Osteoblast (primary cell): ENCODE measurements around the gene AK9. TPM values are rescaled to one million over a fixed set of nuclear protein-coding genes. Genes with fewer than 3 reads are reported as not detected.

Source experiments
- DNase-seq: peaks from one replicate; pipeline ENCODE4 v3.0.0; 2011; ENCODE audit warnings: low spot score, mixed read lengths; ENCODE audit not compliant: insufficient read length; ENCODE audit errors: missing footprints
- H2AFZ ChIP-seq: 2 replicates; pipeline ENCODE4 v1.6.0; 2011; ENCODE audit warnings: mild to moderate bottlenecking, low read length
- H3K27ac ChIP-seq: 2 replicates; pipeline ENCODE4 v1.5.1; 2011; ENCODE audit warnings: mild to moderate bottlenecking, low read depth, low read length, moderate library complexity
- H3K27me3 ChIP-seq: 2 replicates; pipeline ENCODE4 v1.6.0; 2012; ENCODE audit warnings: mild to moderate bottlenecking, control low read depth, inconsistent platforms, low read length, moderate library complexity; ENCODE audit not compliant: insufficient read depth
- H3K36me3 ChIP-seq: 2 replicates; pipeline ENCODE4 v1.5.1; 2011; ENCODE audit warnings: mild to moderate bottlenecking, low read length, control low read depth, moderate library complexity; ENCODE audit not compliant: insufficient read depth
- H3K4me1 ChIP-seq: 2 replicates; pipeline ENCODE4 v1.5.1; 2011; ENCODE audit warnings: mild to moderate bottlenecking, low read length, control low read depth, moderate library complexity; ENCODE audit not compliant: insufficient read depth
- H3K4me2 ChIP-seq: 2 replicates; pipeline ENCODE4 v1.6.0; 2011; ENCODE audit warnings: mild to moderate bottlenecking, low read length; ENCODE audit not compliant: insufficient read depth
- H3K4me3 ChIP-seq: fragments of 200-600 bp; sonication (generic); 3 replicates; pipeline ENCODE4 v1.5.1; 2012; ENCODE audit warnings: mild to moderate bottlenecking, low read length, inconsistent platforms; ENCODE audit not compliant: insufficient read depth
- H3K79me2 ChIP-seq: 2 replicates; pipeline ENCODE4 v1.6.0; 2012; ENCODE audit warnings: mild to moderate bottlenecking, low read length, control low read depth, inconsistent platforms; ENCODE audit not compliant: insufficient read depth
- H3K9me3 ChIP-seq: 2 replicates; pipeline ENCODE4 v1.5.1; 2011; ENCODE audit warnings: low read depth, low read length, control low read depth
- H4K20me1 ChIP-seq: 2 replicates; pipeline ENCODE4 v1.6.0; 2012; ENCODE audit warnings: mild to moderate bottlenecking, low read length, control low read depth; ENCODE audit not compliant: insufficient read depth
- total RNA-seq: library from RNA; depleted of rRNA; stranded (reverse); fragments of >200 nt; gene quantifications from 2 replicates; pipeline ENCODE4 v1.2.3, GENCODE V29; 2012
- TF ChIP-seq, protein P1 (sequence below): IDR thresholded peaks from 2 replicates; pipeline ENCODE4 v1.5.1; 2011; ENCODE audit warnings: mild to moderate bottlenecking, low read depth, low read length, moderate library complexity; ENCODE audit errors: extremely low read depth

Gene AK9
- total RNA-seq, 1 donor, result 5.8 TPM

DNA sequence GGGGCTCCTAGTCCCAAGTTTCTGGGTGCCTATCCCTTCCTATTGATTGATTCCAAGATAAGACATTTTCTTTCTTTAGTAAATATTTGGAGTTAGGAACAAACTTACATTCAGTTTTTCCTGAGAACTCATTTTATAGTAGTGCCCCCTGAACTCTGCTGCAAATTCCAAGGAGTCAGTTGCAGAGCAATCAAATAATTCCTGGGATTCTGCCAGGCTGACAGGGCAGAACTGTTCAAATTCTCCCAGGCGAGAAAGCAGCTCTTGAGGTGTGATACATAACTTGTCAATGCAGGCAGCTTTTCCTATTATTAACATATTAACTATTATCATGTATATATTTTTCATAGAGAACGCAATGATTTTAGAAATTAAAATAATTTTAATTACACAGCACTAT lies 192.1 kb downstream of the AK9 start:
- TF ChIP-seq, protein P1, sequence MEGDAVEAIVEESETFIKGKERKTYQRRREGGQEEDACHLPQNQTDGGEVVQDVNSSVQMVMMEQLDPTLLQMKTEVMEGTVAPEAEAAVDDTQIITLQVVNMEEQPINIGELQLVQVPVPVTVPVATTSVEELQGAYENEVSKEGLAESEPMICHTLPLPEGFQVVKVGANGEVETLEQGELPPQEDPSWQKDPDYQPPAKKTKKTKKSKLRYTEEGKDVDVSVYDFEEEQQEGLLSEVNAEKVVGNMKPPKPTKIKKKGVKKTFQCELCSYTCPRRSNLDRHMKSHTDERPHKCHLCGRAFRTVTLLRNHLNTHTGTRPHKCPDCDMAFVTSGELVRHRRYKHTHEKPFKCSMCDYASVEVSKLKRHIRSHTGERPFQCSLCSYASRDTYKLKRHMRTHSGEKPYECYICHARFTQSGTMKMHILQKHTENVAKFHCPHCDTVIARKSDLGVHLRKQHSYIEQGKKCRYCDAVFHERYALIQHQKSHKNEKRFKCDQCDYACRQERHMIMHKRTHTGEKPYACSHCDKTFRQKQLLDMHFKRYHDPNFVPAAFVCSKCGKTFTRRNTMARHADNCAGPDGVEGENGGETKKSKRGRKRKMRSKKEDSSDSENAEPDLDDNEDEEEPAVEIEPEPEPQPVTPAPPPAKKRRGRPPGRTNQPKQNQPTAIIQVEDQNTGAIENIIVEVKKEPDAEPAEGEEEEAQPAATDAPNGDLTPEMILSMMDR, result no peak
- Histone ChIP-seq H3K4me3 (no peak overlapping the region), H3K27ac (no peak overlapping the region), H3K9me3 (no peaks in the 10 kb centered on the region), H3K4me1 (no peaks in the 10 kb centered on the region), H3K79me2 (no peaks in the 10 kb centered on the region), H4K20me1 (no peaks in the 10 kb centered on the region), H3K4me2 (no peak overlapping the region), H3K27me3 (peaks cover 9% of the 10 kb centered on the region), H3K36me3 (no peaks in the 10 kb centered on the region), H2AFZ (no peak overlapping the region)
- no peak for DNase-seq

DNA sequence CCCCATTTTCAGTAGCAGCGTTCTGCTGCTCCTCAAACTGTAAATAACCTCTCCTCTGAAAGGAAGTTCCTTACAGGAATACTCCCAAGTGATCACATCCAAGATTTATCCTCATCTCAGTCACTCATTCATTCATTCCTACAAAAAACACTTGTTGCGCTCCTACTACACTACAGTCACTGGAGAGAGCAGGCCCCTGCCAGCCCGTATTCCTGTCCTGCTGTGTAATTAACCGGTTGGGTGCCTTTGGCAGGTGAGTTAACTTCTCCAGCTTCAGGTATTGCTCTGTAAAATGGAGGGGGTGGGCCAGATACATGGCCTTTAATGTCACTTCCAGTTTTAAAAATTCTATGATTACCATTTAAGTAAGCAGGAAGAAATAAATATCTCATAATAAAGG lies 192.9 kb downstream of the AK9 start:
- TF ChIP-seq, protein P1, result no peak
- Histone ChIP-seq H3K27me3 (peaks cover 11% of the 10 kb centered on the region), H2AFZ (no peak overlapping the region), H3K4me1 (no peaks in the 10 kb centered on the region), H4K20me1 (no peaks in the 10 kb centered on the region), H3K79me2 (no peaks in the 10 kb centered on the region), H3K27ac (no peak overlapping the region), H3K9me3 (no peaks in the 10 kb centered on the region), H3K4me3 (no peak overlapping the region), H3K36me3 (no peaks in the 10 kb centered on the region), H3K4me2 (no peak overlapping the region)
- DNase-seq, result no peak

DNA sequence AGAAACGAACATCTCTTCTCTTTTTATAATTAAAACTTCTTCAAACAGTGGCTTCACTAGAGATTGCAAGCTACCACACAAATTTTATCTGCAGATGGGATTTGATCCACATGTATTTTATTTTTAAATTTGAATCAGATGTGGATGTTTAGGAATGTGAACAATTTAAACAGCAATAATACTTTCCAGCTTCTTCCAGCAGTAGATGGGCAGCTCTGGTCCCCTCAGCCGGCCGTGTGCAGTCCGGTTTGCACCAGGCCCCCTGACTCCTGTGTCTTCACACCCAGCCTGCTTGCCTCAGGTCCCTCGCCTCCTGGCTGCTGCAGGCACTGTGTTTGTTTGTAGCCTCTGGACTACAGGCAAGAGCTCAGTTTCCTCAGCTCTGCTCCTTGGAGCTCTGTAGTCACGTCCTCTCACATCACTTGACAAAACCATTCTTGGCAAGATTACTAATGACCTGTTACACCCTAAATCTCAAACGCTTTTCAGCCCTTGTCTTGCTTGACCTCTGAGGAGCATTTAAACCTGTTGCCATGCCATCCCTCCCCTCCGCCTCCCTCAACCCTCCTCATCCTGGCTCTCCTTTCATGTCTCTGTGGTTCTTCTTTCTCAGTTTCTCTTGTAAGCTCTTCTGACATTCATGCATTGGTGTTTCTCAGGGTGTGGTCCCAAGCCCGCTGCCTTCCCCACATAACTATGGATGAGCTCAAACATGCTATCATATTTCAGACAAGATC lies 194.8 kb downstream of the AK9 start:
- peaks cover 11% of the 10 kb centered on the region for H3K27me3 ChIP-seq
- H3K4me1 ChIP-seq, result no peaks in the 10 kb centered on the region
- TF ChIP-seq, protein P1, result no peak
- H2AFZ ChIP-seq, result no peak overlapping the region
- no peak overlapping the region for H3K27ac ChIP-seq
- no peaks in the 10 kb centered on the region for H3K36me3 ChIP-seq
- no peaks in the 10 kb centered on the region for H4K20me1 ChIP-seq
- DNase-seq, result no peak
- H3K4me3 ChIP-seq, result no peak overlapping the region
- no peak overlapping the region for H3K4me2 ChIP-seq
- no peaks in the 10 kb centered on the region for H3K79me2 ChIP-seq
- H3K9me3 ChIP-seq, result no peaks in the 10 kb centered on the region

DNA sequence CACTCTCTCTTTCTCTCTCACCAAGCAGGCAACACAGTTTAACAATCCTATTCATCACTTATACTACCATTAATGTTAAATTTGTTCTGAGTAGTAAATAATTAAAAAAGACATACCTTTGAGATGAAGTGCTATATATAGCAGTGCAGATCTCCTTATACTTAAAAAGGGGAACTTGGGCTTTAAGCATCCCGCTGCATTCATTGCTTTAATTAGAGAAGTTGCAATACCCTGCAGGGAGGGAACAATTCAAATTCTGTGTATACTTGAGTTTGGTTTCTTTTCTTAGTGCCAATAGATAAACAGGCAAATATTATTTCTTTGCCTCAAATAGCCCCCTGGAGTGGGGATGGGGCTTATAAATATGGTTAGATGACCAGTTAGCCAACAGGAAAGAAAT lies 197.1 kb downstream of the AK9 start:
- Histone ChIP-seq H3K4me1 (no peaks in the 10 kb centered on the region), H3K79me2 (no peaks in the 10 kb centered on the region)

More for the DNA sequence above, 197.1 kb downstream of the AK9 start:
- no peak for DNase-seq
- Histone ChIP-seq H3K27me3 (peaks cover 11% of the 10 kb centered on the region), H3K9me3 (no peaks in the 10 kb centered on the region), H2AFZ (no peak overlapping the region), H3K4me2 (no peak overlapping the region), H4K20me1 (no peaks in the 10 kb centered on the region), H3K27ac (no peak overlapping the region), H3K4me3 (no peak overlapping the region), H3K36me3 (no peaks in the 10 kb centered on the region)
- TF ChIP-seq, protein P1, result no peak
